ENCODE measurements around the gene SLAMF8.

Gene SLAMF8

DNA sequence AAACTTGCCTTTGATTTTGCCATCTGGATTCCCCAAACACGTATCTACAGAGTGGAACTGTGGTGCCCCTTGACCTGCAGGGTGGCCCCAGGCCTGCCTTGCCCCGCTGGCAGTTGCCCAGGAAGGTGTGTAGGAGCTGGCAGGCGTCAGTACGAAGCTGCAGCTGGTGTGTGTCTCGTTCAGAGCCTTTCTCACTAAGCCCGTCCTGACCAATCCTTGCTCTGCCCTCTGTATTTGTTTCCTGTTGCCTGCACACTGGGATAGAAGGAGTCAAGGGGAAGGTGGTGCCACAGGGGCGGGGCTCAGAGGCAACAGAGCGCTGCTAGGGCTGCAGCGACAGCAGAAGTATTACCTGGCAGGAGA lies 41.0 kb downstream of the SLAMF8 start:
- peaks cover 19 to 20% of the 10 kb centered on the region in 2 donors for H3K4me1 ChIP-seq (ENCODE audit: control insufficient read depth in 2 of 2, insufficient read depth in 2 of 2, low read length in 2 of 2)
- H3K27ac ChIP-seq (ENCODE audit: low read depth in 2 of 2, low read length in 2 of 2) = peak overlapping the region; percentile 82 to 84
- no peaks in the 10 kb centered on the region for H3K27me3 ChIP-seq (ENCODE audit: control insufficient read depth in 2 of 2, insufficient read depth in 2 of 2, low read length in 2 of 2)
- H3K9me3 ChIP-seq (ENCODE audit: control insufficient read depth in 2 of 2, low read length in 2 of 2) = no peaks in the 10 kb centered on the region
- H3K4me3 ChIP-seq (ENCODE audit: low read length in 2 of 2) = no peak overlapping the region
- H3K36me3 ChIP-seq (ENCODE audit: control insufficient read depth in 2 of 2, insufficient read depth in 2 of 2, low read length in 2 of 2) = no peaks in the 10 kb centered on the region
- peak overlapping the region in 1 of 2 donors; percentile 38 for H3K9ac ChIP-seq (ENCODE audit: low read depth in 1 of 2, low read length in 2 of 2)

- Histone ChIP-seq H3K36me3 (ENCODE audit: control insufficient read depth in 2 of 2, insufficient read depth in 2 of 2, low read length in 2 of 2) (no peaks in the 10 kb centered on the region), H3K27ac (ENCODE audit: low read depth in 2 of 2, low read length in 2 of 2) (peak overlapping the region; percentile 82 to 84), H3K9me3 (ENCODE audit: control insufficient read depth in 2 of 2, low read length in 2 of 2) (no peaks in the 10 kb centered on the region), H3K4me1 (ENCODE audit: control insufficient read depth in 2 of 2, insufficient read depth in 2 of 2, low read length in 2 of 2) (peaks cover 19 to 20% of the 10 kb centered on the region in 2 donors), H3K4me3 (ENCODE audit: low read length in 2 of 2) (no peak overlapping the region), H3K27me3 (ENCODE audit: control insufficient read depth in 2 of 2, insufficient read depth in 2 of 2, low read length in 2 of 2) (no peaks in the 10 kb centered on the region), H3K9ac (ENCODE audit: low read depth in 1 of 2, low read length in 2 of 2) (no peak overlapping the region)
Observed at GRCh38 chr1:159868766-159869165, 42.1 kb downstream of the SLAMF8 start.

- H3K27ac ChIP-seq (ENCODE audit: low read depth in 2 of 2, low read length in 2 of 2) = peak overlapping the region in 1 of 2 donors; percentile 84
Observed at GRCh38 chr1:159869173-159869572, 42.5 kb downstream of the SLAMF8 start.

GRCh38 chr1:159869607-159870006 lies 42.9 kb downstream of the SLAMF8 start:
- Histone ChIP-seq H3K27me3 (ENCODE audit: control insufficient read depth in 2 of 2, insufficient read depth in 2 of 2, low read length in 2 of 2) (no peaks in the 10 kb centered on the region), H3K4me3 (ENCODE audit: low read length in 2 of 2) (no peak overlapping the region), H3K9ac (ENCODE audit: low read depth in 1 of 2, low read length in 2 of 2) (no peak overlapping the region), H3K36me3 (ENCODE audit: control insufficient read depth in 2 of 2, insufficient read depth in 2 of 2, low read length in 2 of 2) (no peaks in the 10 kb centered on the region), H3K9me3 (ENCODE audit: control insufficient read depth in 2 of 2, low read length in 2 of 2) (no peaks in the 10 kb centered on the region), H3K27ac (ENCODE audit: low read depth in 2 of 2, low read length in 2 of 2) (no peak overlapping the region), H3K4me1 (ENCODE audit: control insufficient read depth in 2 of 2, insufficient read depth in 2 of 2, low read length in 2 of 2) (peaks cover 19 to 20% of the 10 kb centered on the region in 2 donors)

More at GRCh38 chr1:159869173-159869572, 42.5 kb downstream of the SLAMF8 start:
- H3K36me3 ChIP-seq (ENCODE audit: control insufficient read depth in 2 of 2, insufficient read depth in 2 of 2, low read length in 2 of 2) = no peaks in the 10 kb centered on the region
- H3K9me3 ChIP-seq (ENCODE audit: control insufficient read depth in 2 of 2, low read length in 2 of 2) = no peaks in the 10 kb centered on the region
- no peak overlapping the region for H3K9ac ChIP-seq (ENCODE audit: low read depth in 1 of 2, low read length in 2 of 2)
- H3K4me3 ChIP-seq (ENCODE audit: low read length in 2 of 2) = no peak overlapping the region
- peaks cover 19 to 20% of the 10 kb centered on the region in 2 donors for H3K4me1 ChIP-seq (ENCODE audit: control insufficient read depth in 2 of 2, insufficient read depth in 2 of 2, low read length in 2 of 2)
- H3K27me3 ChIP-seq (ENCODE audit: control insufficient read depth in 2 of 2, insufficient read depth in 2 of 2, low read length in 2 of 2) = no peaks in the 10 kb centered on the region

DNA sequence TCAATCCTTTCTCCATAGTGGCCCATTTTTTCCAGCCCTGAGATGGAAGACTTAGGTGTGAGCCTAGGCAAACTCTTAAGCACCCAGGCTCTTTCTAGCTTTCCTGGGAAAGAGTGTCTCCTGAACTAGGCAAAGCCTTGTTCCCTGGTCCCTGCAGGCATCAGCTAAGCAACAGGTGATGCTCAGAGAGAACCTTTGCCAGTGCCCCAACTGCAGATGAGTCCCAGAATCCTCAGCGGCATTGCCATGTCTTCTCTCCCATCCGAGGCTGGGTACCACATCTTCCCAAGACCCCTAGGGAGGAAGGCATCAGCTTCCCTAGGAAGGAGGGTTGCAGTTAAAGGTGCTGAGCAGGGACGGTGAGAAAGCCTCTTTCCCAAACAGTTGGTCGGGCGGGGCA lies 44.0 kb downstream of the SLAMF8 start:
- Histone ChIP-seq H3K9ac (ENCODE audit: low read depth in 1 of 2, low read length in 2 of 2) (no peak overlapping the region), H3K4me3 (ENCODE audit: low read length in 2 of 2) (no peak overlapping the region), H3K36me3 (ENCODE audit: control insufficient read depth in 2 of 2, insufficient read depth in 2 of 2, low read length in 2 of 2) (no peaks in the 10 kb centered on the region), H3K4me1 (ENCODE audit: control insufficient read depth in 2 of 2, insufficient read depth in 2 of 2, low read length in 2 of 2) (peaks cover 19 to 20% of the 10 kb centered on the region in 2 donors), H3K9me3 (ENCODE audit: control insufficient read depth in 2 of 2, low read length in 2 of 2) (no peaks in the 10 kb centered on the region), H3K27me3 (ENCODE audit: control insufficient read depth in 2 of 2, insufficient read depth in 2 of 2, low read length in 2 of 2) (no peaks in the 10 kb centered on the region), H3K27ac (ENCODE audit: low read depth in 2 of 2, low read length in 2 of 2) (no peak overlapping the region)

GRCh38 chr1:159872891-159873290 lies 46.2 kb downstream of the SLAMF8 start:
- peaks cover 7 to 9% of the 10 kb centered on the region in 2 donors for H3K4me1 ChIP-seq (ENCODE audit: control insufficient read depth in 2 of 2, insufficient read depth in 2 of 2, low read length in 2 of 2)
- no peaks in the 10 kb centered on the region for H3K27me3 ChIP-seq (ENCODE audit: control insufficient read depth in 2 of 2, insufficient read depth in 2 of 2, low read length in 2 of 2)
- H3K9ac ChIP-seq (ENCODE audit: low read depth in 1 of 2, low read length in 2 of 2) = no peak overlapping the region
- no peak overlapping the region for H3K27ac ChIP-seq (ENCODE audit: low read depth in 2 of 2, low read length in 2 of 2)
- H3K4me3 ChIP-seq (ENCODE audit: low read length in 2 of 2) = no peak overlapping the region
- no peaks in the 10 kb centered on the region for H3K36me3 ChIP-seq (ENCODE audit: control insufficient read depth in 2 of 2, insufficient read depth in 2 of 2, low read length in 2 of 2)
- no peaks in the 10 kb centered on the region for H3K9me3 ChIP-seq (ENCODE audit: control insufficient read depth in 2 of 2, low read length in 2 of 2)

- H3K36me3 ChIP-seq (ENCODE audit: control insufficient read depth in 2 of 2, insufficient read depth in 2 of 2, low read length in 2 of 2) = no peaks in the 10 kb centered on the region
- no peak overlapping the region for H3K9ac ChIP-seq (ENCODE audit: low read depth in 1 of 2, low read length in 2 of 2)
- no peak overlapping the region for H3K4me3 ChIP-seq (ENCODE audit: low read length in 2 of 2)
- H3K27ac ChIP-seq (ENCODE audit: low read depth in 2 of 2, low read length in 2 of 2) = no peak overlapping the region
- H3K4me1 ChIP-seq (ENCODE audit: control insufficient read depth in 2 of 2, insufficient read depth in 2 of 2, low read length in 2 of 2) = peaks cover 0 to 1% of the 10 kb centered on the region in 2 donors
- no peaks in the 10 kb centered on the region for H3K27me3 ChIP-seq (ENCODE audit: control insufficient read depth in 2 of 2, insufficient read depth in 2 of 2, low read length in 2 of 2)
- no peaks in the 10 kb centered on the region for H3K9me3 ChIP-seq (ENCODE audit: control insufficient read depth in 2 of 2, low read length in 2 of 2)
Observed at GRCh38 chr1:159873530-159874143, 47.0 kb downstream of the SLAMF8 start.

DNA sequence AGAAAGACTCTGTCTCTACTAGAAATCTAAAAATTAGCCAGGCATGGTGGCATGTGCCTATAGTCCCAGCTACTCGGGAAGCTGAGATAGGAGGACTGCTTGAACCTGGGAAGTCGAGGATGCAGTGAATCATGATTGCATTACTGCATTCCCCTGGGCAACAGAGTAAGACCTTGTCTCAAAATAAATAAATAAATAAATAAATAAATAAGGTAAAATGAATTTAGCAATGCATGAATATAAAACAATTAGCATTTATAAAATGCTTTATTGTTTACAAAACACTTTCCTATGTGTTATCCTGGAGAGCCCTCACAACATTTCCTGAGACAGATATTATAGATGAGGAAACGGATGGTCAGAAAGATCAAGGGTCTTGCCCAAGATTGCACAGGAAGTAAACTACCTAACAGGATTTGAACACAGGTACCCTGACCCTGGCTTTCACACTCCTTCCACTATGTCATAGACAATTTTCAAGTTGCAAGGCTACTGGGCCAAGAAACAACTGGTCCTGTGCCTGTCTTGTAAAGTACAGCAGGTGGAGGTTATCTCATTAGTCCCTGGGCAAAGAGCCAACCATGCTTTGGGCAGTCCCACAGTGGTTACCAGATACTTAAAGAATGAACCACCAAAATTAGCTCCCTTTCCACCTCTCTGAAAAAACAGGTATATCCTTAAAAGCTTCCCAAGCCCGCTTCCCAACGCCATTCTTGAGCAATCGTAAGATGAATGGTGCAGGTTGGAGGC lies 51.2 kb downstream of the SLAMF8 start:
- Histone ChIP-seq H3K9ac (ENCODE audit: low read depth in 1 of 2, low read length in 2 of 2) (no peak overlapping the region), H3K9me3 (ENCODE audit: control insufficient read depth in 2 of 2, low read length in 2 of 2) (no peaks in the 10 kb centered on the region), H3K4me3 (ENCODE audit: low read length in 2 of 2) (no peak overlapping the region), H3K4me1 (ENCODE audit: control insufficient read depth in 2 of 2, insufficient read depth in 2 of 2, low read length in 2 of 2) (peaks cover 13 to 14% of the 10 kb centered on the region in 2 donors), H3K36me3 (ENCODE audit: control insufficient read depth in 2 of 2, insufficient read depth in 2 of 2, low read length in 2 of 2) (no peaks in the 10 kb centered on the region), H3K27me3 (ENCODE audit: control insufficient read depth in 2 of 2, insufficient read depth in 2 of 2, low read length in 2 of 2) (no peaks in the 10 kb centered on the region), H3K27ac (ENCODE audit: low read depth in 2 of 2, low read length in 2 of 2) (no peak overlapping the region)

GRCh38 chr1:159879136-159879535 lies 52.5 kb downstream of the SLAMF8 start:
- peaks cover 13 to 20% of the 10 kb centered on the region in 2 donors for H3K4me1 ChIP-seq (ENCODE audit: control insufficient read depth in 2 of 2, insufficient read depth in 2 of 2, low read length in 2 of 2)
- no peaks in the 10 kb centered on the region for H3K9me3 ChIP-seq (ENCODE audit: control insufficient read depth in 2 of 2, low read length in 2 of 2)
- H3K36me3 ChIP-seq (ENCODE audit: control insufficient read depth in 2 of 2, insufficient read depth in 2 of 2, low read length in 2 of 2) = no peaks in the 10 kb centered on the region
- H3K27me3 ChIP-seq (ENCODE audit: control insufficient read depth in 2 of 2, insufficient read depth in 2 of 2, low read length in 2 of 2) = no peaks in the 10 kb centered on the region
- no peak overlapping the region for H3K9ac ChIP-seq (ENCODE audit: low read depth in 1 of 2, low read length in 2 of 2)
- H3K4me3 ChIP-seq (ENCODE audit: low read length in 2 of 2) = no peak overlapping the region
- no peak overlapping the region for H3K27ac ChIP-seq (ENCODE audit: low read depth in 2 of 2, low read length in 2 of 2)

GRCh38 chr1:159879977-159880376 lies 53.3 kb downstream of the SLAMF8 start:
- peaks cover 13 to 21% of the 10 kb centered on the region in 2 donors for H3K4me1 ChIP-seq (ENCODE audit: control insufficient read depth in 2 of 2, insufficient read depth in 2 of 2, low read length in 2 of 2)
- no peak overlapping the region for H3K4me3 ChIP-seq (ENCODE audit: low read length in 2 of 2)
- no peaks in the 10 kb centered on the region for H3K9me3 ChIP-seq (ENCODE audit: control insufficient read depth in 2 of 2, low read length in 2 of 2)
- H3K27me3 ChIP-seq (ENCODE audit: control insufficient read depth in 2 of 2, insufficient read depth in 2 of 2, low read length in 2 of 2) = no peaks in the 10 kb centered on the region
- no peaks in the 10 kb centered on the region for H3K36me3 ChIP-seq (ENCODE audit: control insufficient read depth in 2 of 2, insufficient read depth in 2 of 2, low read length in 2 of 2)
- H3K9ac ChIP-seq (ENCODE audit: low read depth in 1 of 2, low read length in 2 of 2) = no peak overlapping the region
- H3K27ac ChIP-seq (ENCODE audit: low read depth in 2 of 2, low read length in 2 of 2) = no peak overlapping the region

Data from mucosa of rectum (tissue), 2 donors.